CD4-positive, alpha-beta T cell treated with Interferon alpha-2 for 1 hour (primary cell): ENCODE data around the gene ATP2A1.

Experiments
- DNase-seq, 2 donors: peaks; one replicate each; pipeline ENCODE4 v3.0.0-alpha.2; 2020 to 2022

Gene ATP2A1

DNA sequence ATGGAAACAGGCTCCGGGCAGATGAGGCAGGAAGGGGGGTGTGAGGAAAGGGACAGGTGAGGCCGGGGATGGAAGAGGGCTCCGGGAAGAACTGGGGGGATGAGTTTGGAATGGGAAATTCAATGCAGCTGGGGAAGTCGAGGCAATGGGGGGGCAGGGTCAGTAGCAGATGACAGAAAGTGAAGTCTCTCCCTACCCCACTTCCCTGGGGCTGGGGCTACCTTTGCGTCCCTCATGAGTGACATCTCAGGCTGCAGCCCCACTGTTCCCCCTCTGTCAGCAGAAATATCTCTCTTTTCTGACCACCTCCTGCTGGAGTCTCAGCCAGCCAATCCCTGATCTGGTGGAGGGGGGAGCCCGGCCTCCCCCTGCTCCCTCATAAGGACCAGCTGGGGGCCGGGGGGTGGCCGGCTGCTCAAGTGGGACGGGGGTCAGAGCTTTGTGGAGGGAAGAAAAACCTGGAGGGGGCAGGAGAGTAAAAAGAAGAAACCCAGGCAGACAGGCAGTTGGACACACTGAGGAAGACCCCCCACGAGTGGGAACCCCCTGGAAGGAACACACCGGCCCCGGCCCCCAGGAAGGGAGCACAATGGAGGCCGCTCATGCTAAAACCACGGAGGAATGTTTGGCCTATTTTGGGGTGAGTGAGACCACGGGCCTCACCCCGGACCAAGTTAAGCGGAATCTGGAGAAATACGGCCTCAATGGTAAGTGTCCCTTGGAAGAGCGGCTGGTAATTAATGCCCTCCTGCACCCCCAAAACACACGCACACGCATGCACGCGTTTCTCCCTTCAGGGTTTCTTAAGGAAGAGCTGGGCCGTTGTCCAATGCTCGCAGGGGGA is at the start of gene ATP2A1:
ATP2A1 (plus strand) TSS at position 406 of the 844 bp plus-strand sequence; CDS start at position 590, 184 bp downstream.
- DNase-seq = no peak

DNA sequence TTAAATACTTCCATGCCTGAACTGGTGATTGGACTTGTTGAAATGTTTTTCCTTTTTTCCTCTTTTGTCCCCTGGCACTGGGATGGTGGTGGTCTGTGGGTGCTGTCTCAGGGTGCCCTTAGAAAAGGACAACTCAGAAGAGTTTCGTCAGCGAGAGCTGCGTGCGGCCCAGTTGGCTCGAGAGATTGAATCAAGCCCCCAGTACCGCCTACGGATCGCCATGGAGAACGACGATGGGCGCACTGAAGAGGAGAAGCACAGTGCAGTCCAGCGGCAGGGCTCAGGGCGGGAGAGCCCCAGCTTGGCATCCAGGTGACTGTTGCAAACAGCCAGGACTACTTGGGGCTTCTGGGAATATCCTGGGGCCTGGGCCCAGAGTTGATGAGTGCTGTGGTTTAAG is 48.5 kb upstream of the ATP2A1 start:
- DNase-seq = no peak

DNA sequence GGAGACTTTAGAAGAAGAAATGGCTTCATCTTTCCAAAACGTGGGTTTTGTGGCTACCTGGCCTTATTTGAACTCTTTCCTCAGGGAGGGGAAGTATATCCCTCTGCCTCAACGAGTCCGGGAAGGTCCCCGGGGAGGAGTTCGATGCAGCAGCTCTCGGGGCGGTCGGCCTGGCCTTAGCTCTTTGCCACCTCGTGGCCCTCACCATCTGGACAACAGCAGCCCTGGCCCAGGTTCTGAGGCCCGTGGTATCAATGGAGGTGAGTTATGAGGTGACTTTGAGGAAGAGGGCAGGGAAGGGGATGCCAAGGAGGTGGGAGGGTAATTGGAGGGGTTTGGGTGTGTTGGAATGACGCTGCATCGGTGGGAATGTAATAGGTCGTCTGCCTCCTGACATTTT is 47.8 kb upstream of the ATP2A1 start:
- no peak for DNase-seq

DNA sequence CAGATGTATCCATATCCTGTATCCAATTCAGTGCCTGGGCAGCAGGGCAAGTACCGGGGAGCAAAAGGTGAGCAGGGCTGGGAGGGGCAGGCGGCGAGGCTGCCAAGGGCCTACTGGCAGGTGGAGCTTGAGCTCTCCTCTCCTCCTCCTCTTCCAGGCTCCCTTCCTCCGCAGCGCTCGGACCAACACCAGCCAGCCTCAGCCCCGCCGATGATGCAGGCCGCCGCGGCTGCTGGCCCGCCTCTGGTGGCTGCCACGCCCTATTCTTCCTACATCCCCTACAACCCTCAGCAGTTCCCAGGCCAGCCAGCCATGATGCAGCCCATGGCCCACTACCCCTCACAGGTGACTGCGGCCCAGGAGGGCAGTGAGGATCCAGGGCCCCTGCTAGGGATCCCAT is 43.9 kb upstream of the ATP2A1 start:
- DNase-seq = no peak

DNA sequence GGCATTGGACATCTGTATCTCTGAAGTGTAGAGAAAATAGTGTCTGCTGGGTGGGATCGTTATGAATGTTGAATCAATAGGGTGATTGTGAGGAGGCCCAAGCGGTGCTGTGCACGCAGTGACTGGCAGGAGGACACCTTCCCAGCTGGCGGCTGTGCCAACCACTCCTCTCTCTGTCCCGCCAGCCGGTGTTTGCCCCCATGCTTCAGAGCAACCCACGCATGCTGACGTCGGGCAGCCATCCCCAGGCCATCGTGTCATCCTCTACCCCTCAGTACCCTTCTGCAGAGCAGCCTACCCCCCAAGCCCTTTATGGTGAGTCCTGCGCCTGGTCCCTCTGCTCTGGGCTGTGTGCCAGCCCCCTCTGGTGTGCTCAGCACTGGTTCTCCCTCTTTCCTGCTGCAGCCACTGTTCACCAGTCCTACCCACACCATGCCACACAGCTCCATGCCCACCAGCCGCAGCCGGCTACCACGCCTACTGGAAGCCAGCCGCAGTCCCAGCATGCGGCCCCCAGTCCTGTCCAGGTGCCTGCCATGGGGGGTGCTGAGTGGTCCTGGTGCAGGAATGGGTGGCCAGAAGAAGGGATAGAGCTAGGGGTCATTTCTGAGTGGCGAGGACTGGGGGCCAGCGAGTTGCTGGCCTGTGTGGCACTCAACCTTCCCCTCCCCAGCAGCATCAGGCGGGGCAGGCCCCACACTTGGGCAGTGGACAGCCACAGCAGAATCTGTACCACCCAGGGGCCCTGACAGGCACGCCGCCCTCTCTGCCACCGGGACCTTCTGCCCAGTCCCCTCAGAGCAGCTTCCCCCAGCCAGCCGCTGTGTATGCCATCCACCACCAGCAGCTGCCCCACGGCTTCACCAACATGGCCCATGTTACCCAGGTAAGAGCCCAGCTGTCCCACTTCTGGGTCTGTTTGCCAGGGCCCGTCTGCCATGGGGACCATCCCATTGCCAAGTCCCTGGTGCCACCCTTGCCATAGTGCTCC is 43.1 kb upstream of the ATP2A1 start:
- DNase-seq = no peak

DNA sequence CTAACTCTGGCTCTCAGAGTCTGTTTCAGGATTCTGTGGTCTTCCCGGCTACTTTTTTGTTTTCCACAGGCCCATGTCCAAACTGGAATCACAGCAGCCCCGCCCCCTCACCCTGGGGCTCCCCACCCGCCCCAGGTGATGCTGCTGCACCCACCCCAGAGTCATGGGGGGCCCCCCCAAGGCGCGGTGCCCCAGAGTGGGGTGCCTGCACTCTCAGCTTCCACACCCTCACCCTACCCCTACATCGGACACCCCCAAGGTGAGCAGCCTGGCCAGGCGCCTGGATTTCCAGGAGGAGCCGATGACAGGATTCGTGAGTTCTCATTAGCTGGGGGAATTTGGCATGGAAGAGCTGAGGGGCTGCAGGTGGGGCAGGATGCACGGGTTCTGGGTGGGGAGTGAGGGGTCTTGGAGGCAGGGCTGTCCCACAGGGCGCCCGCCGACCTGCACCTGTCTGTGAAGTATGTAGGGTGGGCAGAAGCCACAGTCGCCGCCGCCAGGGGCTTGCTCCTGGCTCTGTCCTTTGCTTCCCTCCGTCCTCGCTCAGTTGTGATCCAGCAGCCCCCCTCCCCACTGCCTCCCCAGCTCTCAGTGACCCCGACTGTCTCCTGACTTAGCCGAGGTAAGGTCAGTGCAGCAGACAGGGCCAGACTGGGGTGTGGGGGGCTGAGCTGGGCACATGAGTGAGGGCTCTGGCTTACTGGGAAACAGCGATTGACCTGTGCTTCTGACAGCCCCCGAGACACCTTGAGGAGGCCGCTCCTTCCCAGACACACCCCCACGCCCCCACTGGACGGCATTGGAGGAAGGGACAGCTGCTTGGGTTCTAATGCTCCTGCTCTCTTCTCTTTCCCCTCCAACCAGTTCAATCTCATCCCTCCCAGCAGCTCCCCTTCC is 42.2 kb upstream of the ATP2A1 start:
- DNase-seq = no peak

DNA sequence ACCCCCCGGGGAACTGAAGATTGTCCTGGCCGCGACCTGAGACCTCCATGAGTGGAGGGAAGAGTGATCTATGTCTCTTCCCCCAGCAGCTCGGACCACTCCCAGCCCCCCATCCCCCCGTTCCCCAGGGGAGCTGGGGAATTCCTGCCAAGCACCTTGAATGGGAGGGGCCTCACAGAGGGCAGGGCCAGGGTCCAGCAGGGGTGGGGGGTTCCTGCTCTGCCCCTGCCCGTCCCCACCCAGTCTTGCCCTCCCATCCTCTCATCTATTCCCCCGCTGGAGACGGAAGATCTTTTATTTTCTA is 41.6 kb upstream of the ATP2A1 start:
- no peak for DNase-seq

DNA sequence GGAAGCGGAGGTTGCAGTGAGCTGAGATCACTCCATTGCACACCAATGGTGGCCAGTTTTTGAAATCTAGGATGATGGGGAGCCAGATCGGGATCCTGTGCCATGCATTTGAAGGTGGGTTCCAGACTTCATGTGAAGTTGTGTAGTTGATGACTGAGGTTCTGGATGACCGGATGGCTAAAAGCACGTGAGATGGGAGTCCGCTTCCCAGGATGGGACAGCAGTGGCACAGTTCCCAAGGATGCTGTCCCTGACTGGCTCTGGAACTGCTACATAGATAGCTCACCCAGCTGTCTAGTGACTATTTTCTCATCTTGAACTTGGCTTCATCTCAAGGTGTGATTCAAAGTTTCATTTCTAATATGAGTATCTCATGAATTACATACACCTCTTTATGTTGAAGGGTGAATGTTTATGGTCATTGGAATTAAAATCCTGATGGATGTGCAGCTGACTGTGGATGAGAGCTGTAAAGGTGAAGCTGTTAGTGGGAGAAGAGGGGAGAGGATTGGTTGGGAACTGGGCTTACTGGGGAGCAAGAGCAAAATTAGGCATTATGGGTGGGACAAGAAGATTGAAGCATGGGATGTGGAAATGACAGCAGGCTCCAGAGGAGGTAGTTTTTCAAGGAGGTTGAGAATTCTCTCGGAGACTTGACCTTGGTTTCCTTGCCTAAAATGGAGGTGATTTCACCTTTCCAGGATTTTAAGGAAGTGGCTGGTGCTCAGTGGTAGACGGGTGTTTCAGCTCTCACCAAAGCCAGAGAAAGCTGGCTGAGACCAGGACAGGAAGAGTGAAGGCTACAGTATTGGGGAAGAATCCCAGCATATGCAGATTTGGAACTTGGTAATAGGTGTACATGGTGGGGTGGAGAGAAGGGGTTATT is 40.4 kb upstream of the ATP2A1 start:
- no peak for DNase-seq

DNA sequence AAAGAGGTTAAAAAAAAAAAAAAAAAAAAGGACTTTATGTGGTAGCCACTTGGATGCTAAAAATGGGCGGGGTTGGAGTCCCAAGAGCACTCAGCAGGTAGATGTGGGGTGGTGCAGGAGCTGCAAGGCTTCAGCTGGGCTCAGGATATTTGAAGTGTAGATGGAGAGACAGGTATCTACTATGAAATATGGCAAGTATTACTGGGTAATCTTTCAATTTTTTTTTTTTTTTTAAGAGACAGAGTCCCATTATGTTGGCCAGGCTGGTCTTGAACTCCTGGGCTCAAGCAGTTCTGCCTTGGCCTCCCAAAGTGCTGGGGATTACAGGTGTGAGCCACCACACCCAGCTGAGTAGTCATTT is 39.8 kb upstream of the ATP2A1 start:
- DNase-seq = no peak

DNA sequence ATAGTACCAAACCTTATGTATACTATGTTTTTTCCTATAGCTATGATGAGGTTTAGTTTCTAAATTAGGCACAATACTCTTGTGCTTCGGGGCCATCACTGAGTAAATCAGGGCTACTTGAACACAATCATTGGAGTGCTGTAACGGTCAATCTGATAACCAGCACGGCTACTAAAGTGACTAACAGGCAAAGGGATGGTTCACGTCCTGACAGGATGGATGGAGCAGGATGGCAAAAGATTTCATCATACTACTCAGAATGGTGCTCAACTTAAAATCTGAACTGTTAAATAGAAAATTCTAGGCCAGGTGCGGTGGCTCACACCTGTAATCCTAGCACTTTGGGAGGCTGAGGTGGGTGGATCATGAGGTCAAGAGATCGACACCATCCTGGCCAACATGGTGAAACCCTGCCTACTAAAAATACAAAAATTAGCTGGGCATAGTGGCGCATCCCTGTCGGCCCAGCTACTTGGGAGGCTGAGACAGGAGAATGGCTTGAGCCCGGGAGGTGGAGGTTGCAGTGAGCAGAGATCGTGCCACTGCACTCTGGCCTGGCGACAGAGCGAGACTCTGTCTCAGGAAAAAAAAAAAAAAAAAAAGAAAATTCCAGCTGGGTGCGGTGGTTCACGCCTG is 39.2 kb upstream of the ATP2A1 start:
- DNase-seq = no peak

DNA sequence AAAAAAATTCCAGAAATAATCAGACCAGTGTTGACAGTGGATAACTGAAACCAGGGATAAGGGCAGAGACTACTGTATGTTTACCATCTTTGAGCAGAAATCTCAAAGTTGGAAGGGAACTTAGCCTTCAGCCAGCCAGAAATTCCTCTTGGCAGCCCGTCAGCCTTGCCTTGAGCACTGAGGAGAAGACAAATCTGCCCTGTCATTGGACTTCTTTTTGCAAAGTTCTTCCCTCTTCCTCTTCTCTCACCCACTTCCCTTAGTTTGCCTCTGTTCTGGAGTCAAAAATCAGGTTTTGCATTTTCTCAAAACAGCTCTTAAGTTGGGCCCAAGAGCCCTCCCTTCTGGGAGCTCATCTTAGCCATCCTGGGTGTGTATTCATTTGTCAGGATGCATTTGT is 38.4 kb upstream of the ATP2A1 start:
- DNase-seq = no peak

DNA sequence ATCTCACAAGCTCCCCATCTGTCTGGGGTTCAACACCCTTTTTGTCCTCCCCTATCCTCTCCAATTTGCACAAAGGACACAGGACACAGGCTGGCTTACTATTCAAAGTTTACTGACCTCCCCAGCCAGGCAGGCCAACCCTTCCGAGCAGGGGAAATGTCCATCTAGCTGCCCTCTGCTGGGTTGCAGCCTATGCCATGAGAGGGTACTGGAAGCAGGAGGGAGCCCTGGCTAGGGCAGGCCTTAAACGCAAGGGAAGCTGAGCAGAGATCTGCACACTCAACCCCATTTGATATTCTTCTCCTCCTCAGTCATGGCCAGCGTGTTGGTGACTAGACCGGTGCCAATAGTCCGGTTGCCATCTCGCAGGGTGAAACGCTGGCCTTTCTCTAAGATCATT is 35.6 kb upstream of the ATP2A1 start:
- no peak for DNase-seq

DNA sequence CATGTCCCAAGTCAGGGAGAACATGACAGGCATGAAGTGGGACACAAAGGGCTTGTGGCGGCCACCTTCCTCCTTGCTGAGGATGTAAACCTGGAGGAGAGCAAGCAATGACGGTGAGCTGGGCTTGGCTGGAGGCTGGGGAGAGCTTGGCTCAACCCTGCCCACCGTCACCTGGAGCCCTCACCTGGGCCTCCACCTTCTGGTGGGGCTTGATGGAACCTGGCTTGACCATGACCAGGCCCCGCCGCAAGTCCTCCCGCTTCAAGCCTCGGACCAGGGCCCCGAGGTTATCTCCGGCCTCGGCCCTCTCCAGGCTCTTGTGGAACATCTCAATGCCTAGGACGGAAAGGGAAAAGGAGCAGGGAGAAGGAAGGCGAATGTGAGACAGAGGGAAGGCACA is 34.5 kb upstream of the ATP2A1 start:
- no peak for DNase-seq

DNA sequence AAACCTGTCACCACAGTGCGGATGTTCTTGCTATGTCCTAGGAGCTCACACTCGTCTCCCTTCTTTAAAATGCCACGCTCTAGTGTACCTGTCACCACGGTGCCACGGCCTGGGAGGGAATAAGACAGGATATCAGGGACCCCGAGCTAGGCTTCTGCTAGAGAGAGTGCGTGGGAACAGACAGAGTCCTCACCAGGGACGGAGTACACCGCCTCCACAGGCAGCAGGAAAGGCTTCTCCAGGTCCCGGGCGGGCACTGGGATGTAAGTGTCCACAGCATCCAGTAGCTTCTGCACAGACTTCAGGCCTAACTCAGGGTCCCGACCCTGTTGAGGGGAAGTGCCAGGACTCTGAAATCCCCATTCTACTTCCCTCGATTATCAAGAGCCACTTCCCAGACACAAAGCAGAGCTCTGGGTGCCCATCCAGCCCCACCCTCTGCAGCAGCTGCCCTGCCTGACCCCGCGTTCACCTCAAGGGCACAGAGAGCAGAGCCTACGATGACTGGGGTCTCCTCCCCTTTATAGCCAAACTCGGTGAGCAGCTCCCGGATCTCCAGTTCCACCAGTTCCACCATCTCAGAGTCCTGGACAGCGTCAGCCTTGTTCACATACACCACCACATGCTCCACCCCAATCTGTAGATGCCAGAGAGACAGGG is 33.9 kb upstream of the ATP2A1 start:
- no peak for DNase-seq

DNA sequence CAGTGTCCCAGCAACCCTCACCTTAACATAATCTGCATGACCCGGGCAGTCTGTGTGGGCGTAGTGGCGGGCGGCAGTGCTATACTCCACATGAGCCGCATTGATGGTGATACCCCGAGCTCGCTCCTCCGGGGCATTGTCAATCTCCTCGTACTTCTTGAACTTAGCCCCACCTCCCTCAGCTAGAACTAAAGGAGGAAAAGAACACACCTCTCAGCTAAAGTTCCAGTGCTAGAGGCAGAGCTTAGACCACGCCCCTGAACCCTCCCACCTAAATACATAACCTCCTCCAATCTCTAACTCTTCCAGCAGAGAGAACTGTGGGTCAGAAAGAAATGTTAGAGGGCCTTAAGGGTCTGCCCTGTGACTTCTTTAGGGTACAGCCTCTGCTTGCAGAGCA is 33.0 kb upstream of the ATP2A1 start:
- DNase-seq = peak in 1 of 2 donors; percentile 30

DNA sequence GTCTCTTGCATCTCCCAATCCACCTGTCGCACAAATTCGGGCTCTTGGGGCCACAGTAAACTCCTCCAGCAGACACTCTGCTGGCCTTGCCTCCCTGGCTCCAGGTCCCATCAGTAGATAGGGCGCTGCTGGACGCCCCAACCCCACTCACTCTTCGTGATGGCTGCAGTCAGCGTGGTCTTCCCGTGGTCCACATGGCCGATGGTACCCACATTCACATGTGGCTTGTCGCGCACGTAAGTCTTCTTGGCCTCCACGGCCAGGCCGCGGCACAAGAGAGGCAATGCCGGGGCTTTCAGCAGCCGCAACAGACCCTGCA is 32.6 kb upstream of the ATP2A1 start:
- DNase-seq = no peak

DNA sequence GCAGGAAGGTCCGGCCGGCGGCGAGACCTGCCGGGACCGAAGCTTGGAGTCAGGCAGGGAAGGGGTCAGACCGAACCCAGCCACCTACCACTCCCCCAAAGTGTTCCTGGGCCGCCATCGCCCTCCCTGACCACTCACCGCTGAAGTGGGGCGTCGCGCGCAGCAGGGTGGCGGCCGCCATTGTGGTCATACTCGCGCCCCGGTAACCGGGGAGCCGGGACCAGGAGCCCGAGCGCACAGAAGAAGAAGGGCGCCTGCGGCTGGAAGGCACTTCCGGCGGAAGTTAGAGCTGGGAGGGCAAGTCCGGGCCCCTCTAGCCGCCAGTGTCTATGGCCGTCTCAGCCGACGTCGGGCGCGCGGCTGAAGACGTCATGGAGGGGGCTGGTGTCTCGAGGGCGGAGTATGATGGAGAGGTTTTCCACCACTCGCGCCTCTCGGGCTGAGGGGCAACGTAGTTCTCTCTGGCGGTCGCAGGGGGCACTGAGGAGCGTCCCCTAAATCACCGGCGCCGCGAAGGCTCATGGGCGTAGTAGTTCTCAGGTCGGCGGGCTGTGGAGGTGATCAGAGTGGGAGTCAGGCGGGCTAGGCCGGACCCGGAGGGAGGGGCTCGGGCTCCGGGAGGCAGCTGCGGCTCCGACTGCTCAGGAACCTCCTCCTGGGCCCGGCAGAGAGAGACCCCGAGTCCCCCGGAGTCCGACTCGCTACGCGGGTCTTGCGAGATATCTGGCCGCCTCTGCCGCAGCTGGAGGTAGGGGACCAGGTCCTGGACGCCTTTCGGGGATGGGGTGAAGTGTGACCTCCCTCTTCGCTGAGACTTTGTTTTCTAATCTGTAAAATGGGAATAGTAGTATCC is 32.0 kb upstream of the ATP2A1 start, which contains the start of gene TUFM:
TUFM (minus strand) TSS at position 269 of the 853 bp plus-strand sequence; CDS start at position 190, 79 bp downstream.
- DNase-seq = peak; percentile 99

DNA sequence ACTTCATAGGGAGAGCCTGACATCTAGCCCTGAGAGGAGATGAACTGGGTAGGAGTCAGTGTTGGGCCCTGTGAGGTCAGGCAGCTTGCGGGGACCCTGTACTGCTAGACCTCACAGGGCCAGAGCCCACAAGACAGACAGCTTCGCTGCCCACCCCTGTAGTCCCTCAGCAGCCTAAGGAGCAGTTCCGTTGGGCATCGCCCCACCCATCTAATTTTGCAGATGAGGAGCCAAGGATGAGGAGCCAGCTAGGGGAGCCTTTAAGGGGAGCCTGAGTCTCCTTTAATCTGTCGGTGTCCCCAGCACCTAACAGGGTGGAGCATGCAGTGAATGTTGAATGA is 31.4 kb upstream of the ATP2A1 start:
- no peak for DNase-seq

DNA sequence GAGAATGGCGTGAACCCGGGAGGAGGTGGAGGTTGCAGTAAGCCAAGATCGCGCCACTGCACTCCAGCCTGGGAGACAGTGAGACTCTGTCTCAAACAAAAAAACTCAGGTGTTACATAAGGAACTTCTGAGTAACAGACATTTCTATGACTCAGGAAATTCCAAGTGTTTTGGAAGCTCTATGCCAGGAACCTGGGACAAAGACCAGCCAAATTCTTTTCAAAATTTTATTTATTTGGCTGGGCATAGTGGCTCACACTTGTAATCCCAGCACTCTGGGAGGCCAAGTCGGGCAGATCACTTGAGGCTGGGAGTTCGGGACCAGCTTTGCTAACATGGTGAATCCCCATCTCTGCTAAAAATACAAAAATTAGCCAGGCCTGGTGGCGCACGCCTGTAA is 19.9 kb upstream of the ATP2A1 start:
- DNase-seq = no peak

DNA sequence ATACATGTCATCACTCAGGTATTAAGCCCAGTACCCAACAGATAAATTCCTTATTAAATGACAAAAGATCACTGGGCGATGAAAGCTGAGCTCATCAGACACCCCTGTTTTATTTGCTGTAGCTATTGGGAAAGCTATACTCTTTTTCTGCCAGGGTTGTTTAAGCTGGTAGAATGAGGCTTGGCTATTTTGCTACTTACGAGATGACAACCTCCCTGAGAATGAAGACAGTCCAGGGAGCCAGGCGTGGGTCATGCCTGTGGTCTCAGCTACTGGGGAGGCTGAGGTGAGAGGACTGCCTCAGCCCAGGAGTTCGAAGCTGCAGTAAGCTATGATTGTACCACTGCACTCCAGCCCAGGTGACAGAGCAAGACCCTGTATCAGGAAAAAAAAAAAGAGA is 19.0 kb upstream of the ATP2A1 start:
- no peak for DNase-seq
